Measurements from ENCODE around the gene ADAM22.

ADAM22 gene

DNA sequence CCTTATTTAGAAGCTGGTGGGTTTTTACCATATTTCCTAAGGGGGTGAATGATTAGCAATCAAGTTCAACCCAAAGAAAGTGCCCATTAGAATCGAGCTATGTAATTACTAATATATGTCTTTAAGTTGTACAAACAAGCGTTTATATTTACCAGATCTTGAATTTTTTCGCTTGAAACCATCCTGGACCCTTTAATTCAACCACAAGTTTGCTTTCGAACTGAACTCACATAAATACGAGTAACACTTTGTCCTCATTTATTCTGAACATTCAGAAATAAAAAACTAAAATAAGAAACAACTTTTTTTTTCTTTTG lies 284.3 kb downstream of the ADAM22 start:
- DNase-seq, result no peak

DNA sequence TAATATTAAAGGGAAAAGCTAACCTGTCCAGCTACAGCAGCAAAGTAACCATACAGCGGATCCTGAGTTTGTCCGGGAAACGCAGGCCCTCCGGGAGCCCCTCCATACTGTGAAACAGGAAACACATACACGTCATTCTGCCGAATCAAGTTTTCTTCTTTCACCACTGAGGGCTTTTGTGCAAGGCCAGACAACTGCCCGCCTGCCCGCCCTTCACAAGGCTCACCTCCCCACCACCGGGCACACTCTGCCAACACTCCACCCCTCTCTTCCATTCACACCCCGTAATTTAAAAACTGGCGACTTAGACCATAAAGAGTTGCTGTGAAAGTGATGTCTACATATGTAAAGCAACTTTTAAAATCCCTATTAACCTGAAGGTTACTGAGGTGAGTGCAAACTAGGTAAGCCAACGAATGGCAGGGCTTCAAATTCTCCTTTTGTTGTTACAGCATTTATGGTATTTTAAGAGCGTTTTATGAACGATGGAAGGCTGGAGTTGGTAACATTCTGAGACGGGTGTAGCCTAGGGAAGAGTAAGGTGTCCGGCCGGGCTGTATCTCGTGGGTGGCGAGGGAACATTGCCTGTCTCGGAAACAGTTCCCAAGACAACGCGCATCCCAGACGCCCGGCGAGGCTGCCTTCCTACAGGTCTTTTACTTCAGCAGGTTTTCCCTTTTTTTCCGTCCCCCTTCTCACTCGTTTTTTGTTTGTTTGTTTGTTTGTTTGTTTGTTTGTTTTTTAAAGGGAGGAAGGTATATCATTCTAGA lies 285.0 kb downstream of the ADAM22 start:
- peak; percentile 74 for DNase-seq

DNA sequence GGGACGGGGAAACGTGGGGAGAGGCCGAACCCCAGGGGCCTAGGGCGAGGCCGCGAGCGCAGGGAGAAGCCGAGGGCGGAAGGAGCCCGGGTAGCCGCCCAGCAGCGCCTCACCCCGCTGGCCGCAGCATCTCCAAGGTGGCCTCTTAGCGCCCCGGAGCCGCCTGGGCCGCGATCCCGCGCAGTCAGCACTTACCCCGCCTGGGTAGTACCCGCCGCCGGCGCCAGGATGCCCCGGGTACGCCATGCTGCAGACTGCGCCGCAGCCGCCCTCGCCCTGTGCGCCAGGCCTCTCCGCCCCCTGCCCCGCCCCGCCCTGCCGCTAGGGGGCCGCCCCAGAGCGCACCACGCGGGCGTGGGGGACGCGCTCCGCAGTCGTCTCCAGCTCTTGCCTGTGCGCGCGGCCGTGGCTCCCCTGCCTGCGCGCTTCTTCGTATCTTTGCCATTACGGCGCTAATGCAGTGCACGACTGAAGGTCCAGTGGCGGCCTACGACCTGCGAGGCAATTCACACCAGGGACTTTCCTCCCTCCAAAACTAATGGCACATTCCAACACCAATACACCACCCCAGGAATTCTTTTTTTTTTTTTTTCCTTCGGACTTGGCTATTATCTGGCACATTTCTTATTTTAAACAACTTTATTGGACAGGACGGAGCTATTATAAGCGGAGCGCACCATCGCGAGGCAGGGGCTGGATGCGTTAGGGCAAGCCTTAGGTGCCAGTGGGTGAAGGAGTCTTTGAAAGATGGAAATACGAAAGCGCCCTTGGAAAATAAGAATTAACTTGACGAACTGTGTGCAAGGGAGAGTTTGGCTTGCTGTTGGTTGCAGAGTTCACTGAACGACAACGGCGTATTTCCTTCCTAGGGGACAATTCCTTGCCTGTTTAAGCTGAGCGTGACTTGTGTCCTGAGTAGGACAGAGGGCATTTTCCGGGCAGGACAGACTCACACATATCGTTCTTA lies 286.0 kb downstream of the ADAM22 start, which contains the start of gene SRI:
Gene SRI (minus strand): TSS at position 258 of the 967 bp plus-strand sequence. CDS start 12 bp downstream, at position 246.
- DNase-seq, result peak; percentile 98

DNA sequence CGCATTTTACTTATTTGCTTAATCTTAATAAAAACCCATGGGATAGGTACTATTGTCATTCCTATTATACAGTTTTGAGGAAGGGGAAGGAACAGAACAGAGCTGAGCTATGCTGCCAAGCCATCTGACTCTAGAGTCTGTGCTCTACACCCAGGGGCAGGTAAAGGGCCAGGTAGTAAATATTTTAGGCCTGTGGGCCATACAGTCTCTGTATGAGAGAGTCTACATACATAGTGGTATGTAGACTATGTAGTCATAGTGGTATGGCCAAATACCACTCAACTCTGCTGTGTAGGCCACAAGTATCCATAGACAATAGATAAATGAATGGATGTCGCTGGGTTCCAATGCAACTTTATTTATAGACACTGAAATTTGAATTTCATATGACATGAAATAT lies 289.2 kb downstream of the ADAM22 start:
- DNase-seq, result no peak

DNA sequence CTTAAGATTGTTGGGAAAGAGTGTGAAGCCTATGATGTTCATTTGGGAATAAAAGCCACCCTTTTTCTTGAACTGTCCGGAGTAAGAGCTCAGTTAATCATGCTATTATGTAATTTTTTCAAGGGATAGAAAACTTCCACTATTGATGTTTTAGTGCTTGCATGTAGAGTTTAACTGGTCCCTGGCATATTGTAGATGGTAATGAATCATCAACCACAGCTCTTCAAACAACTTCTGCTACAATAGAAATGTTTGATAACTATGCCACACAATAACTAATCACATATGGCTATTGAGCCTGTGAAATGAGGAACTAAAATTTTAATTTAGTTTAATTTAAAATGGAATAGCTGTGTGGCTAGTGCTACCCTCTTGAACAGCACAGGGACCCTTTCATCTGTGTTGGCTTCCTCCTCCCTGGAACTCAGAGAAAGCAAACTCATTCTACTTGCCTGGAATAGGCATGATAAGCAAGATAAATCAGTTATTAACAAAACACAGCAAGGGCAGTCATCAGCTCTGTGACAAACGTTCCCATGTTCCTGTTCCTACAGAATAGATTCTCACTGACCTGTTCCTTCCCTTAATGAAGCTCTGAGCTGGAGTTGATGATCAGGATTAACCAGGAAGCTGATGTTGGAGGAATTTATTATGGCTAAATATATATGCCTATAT lies 290.7 kb downstream of the ADAM22 start:
- DNase-seq, result no peak

DNA sequence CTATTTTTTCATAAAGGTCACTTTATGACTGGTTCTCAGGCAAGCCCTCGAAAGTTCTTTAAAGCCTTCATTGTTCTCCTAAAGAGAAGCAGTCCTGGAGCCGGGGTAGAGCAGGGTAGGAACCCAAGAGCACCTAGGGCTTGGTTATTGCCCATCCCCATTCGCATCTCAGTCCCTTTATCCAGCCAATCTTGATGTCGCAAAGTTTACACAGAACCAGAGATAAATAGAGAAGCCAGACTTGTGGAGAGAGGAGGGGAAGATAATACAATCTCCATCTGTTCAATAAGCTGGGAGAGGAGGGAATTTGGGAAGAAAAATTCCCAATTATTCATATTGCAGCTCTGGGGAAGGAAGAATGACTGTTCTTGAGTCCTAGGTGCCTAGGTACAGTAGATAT lies 292.1 kb downstream of the ADAM22 start:
- no peak for DNase-seq

DNA sequence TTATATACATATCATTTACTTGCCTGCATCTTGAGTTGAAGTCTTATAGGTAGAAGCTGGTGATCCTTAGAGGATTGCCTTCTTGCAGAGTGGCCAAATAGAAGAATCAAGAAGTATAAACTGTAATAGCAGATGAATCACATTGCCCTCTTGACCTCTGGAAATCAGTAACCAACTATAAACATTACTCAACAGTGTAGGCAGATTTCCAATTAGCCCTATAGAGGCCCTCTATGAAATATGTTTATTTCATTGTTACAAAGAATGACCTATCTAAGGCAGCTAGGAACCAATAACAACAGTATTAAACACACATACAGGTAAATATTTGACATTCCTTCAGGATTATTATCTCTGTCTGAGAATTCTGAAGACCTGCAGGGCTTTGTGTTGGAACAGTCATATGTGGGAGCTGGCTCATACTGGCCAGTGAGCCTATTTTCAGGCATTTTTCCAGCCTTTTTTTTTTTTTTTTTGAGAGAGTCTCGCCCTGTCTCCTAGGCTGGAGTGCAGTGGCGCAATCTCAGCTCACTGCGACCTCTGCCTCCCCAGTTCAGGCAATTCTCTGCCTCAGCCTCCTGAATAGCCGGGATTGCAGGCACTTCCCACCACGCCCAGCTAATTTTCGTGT lies 292.9 kb downstream of the ADAM22 start:
- peak; percentile 7 for DNase-seq

DNA sequence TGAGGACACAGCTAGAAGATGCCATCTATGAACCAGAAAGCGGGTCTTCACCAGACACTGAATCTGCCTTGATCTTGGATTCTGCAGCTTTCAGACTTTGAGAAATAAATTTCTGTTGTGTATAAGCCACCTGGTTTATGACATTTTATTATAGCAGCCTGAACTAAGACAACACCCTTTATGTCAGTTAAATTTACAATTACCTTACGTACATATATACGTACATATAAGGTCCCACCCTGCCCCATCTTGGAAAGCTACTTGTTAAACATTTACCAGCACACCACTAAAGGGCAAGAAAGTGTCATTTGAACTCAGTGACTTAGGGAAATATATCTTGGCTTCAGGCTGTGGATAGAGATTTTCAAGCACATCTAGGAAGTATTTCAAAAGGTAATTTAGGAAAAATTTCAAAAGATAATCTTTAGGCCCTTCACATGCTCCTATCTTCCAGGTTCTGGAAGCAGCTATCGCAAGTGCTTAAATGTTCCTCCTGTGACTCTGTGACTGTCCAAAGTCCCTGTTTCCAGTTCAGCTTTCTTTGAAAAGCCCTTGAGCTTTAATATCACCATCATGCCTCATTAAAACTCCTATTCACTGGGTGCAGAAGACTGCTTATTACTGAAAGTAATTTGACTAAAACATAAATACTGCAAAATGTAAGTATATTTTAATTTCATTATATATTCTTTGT lies 295.4 kb downstream of the ADAM22 start:
- no peak for DNase-seq

DNA sequence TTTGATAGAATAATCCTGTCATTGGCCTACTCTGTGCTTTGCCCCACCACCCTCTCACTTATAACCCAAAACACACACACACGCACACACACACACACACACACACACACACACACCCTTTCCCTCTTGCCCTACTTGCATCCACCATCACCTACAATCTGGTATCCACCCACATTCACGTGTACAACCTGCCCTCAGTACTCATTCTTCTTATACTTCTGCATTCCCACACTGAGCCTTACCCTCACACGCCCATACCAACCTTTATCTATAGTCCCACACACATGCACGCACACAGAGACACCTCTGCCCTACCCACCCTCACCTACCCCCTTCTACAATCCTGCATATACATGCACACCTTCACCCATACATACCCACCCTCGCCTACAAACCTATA lies 296.6 kb downstream of the ADAM22 start:
- no peak for DNase-seq

DNA sequence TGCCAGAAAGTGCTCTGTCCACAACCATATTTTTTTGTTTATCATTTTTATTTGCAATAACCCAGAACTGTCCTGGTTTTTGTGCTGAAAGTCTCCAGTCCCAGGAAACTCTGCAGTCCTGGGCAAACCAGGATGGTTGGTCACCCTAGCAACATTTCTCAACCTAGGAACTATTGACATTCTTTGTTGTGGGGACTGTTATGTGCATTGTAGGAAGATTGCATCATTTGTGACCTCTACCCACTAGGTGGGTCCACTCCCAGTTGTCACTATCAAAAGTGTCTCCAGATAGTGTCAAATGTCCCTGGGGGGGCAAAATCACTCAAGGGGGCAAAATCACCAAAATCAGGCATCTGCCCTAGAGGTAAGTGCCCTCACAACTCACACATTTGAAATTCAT lies 299.8 kb downstream of the ADAM22 start:
- no peak for DNase-seq

DNA sequence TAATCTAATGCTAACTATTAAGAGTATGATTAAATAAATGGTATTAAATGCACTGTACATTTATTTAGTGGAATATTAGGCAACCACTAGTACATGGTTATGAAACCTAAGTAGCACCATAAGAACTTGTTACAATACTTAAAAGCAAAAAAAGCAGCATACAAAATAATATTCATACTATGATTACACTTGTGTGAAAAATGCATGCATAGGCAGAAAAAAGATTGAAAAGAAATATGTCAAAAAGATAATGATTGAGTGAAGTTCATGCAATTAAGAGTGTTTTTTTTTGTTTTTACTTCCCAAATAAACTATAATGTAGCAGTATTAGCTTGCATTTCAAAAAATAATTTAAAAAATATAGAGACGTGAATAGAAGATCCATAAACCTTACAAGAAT lies 305.8 kb downstream of the ADAM22 start:
- no peak for DNase-seq

DNA sequence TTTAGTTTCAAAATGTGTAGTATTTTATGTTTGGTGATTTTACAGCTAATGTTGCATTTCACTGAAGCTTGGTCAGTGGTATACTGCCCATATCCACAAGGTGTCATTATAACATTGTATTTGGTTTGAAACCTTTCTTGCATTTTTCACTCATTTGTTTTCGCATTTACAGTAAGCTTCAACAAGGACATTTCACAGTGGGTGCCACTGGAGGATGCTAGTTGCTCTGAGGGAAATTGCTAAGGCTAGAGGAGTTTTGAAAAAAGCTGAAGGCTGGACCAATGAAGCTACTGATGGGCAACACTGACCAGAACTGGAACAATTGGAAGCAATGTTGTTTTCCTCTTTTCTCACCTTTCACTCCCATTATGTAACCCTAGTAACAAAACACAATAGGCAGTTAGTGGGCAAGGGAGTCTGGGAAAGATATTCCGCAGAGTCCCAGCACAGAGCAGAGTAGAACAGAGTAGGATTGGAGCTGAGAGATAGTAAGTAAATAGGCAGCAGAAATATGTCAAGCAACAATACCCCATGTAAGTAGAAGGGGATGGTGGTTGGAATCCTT lies 309.4 kb downstream of the ADAM22 start:
- DNase-seq, result peak; percentile 18

DNA sequence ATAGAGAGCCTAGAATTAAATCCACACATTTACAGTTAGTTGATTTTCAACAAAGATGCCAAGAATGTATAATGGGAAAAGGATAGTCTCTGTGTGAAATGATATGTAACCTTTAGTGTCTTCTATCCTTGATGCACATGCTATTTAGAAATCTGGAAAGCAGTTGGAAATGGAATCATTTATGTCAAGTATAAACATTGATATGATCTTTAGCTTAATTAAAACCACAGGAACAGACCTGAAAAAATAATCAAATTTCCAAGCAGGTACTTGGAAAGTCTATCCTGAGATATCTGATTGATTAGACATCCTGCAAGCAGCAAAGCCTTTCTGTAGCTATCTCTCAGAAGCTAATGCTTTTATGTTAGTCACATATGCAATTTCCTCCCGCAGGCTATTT lies 310.2 kb downstream of the ADAM22 start:
- DNase-seq, result no peak

Data from right kidney (tissue), 1 donor.